Stimulated activated CD8-positive, alpha-beta memory T cell treated with anti-CD3 and anti-CD28 coated beads, Interleukin-12 subunit alpha, Interleukin-12 subunit beta, amount 100 ng/mL, for 1 hour (primary cell): ENCODE measurements around the gene PSMD8.
"Not testable (repeated sequence)": the region's sequence is repeated elsewhere in the genome, so short reads cannot be mapped to it uniquely, and the experiment has no call there.

Experiments
- DNase-seq: peaks from one replicate; pipeline ENCODE4 v3.0.0-alpha.2; 2020; ENCODE audit warnings: low read depth

The PSMD8 gene

GRCh38 chr19:38387550-38388348 is 13.4 kb downstream of the PSMD8 start, which contains the start of gene GGN:
Gene GGN, minus strand, starts transcription at chr19:38388034. Its CDS starts 773 bp downstream, at chr19:38387261.
- peak; percentile 60 for DNase-seq

- no peak for DNase-seq
Observed at GRCh38 chr19:38388349-38389100, 14.2 kb downstream of the PSMD8 start, which contains the start of gene SPRED3. Gene SPRED3, plus strand, starts transcription at chr19:38388697. Its CDS starts 1,606 bp downstream, at chr19:38390303.

GRCh38 chr19:38389101-38389925 is 14.9 kb downstream of the PSMD8 start:
- DNase-seq: no peak

GRCh38 chr19:38389957-38390924 is 15.9 kb downstream of the PSMD8 start:
- no peak for DNase-seq

GRCh38 chr19:38391911-38392464 is 17.6 kb downstream of the PSMD8 start:
- no peak for DNase-seq

GRCh38 chr19:38392707-38393308 is 18.4 kb downstream of the PSMD8 start:
- no peak for DNase-seq

- no peak for DNase-seq
Observed at GRCh38 chr19:38394488-38394887, 20.1 kb downstream of the PSMD8 start.

- DNase-seq: no peak
Observed at GRCh38 chr19:38395381-38396114, 21.2 kb downstream of the PSMD8 start.

- DNase-seq: no peak
Observed at GRCh38 chr19:38399081-38399480, 24.7 kb downstream of the PSMD8 start.

GRCh38 chr19:38399537-38399936 is 25.2 kb downstream of the PSMD8 start:
- no peak for DNase-seq

GRCh38 chr19:38400361-38400760 is 26.0 kb downstream of the PSMD8 start:
- no peak for DNase-seq

- DNase-seq: no peak
Observed at GRCh38 chr19:38401148-38401547, 26.8 kb downstream of the PSMD8 start.

- no peak for DNase-seq
Observed at GRCh38 chr19:38402623-38402966, 28.2 kb downstream of the PSMD8 start.

GRCh38 chr19:38402967-38403674 is 28.8 kb downstream of the PSMD8 start, which contains the start of gene FAM98C:
Gene FAM98C, plus strand, starts transcription at chr19:38403093. Its CDS starts 61 bp downstream, at chr19:38403154.
- DNase-seq: peak; percentile 93

GRCh38 chr19:38404858-38405257 is 30.5 kb downstream of the PSMD8 start:
- no peak for DNase-seq

- DNase-seq: no peak
Observed at GRCh38 chr19:38405276-38405675, 30.9 kb downstream of the PSMD8 start.

- no peak for DNase-seq
Observed at GRCh38 chr19:38409631-38410133, 35.3 kb downstream of the PSMD8 start.

- DNase-seq: not testable (repeated sequence)
Observed at GRCh38 chr19:38410407-38410806, 36.0 kb downstream of the PSMD8 start.
